ENCODE measurements around the gene SRSF11.

- TF ChIP-seq GTF2F1 (IDR thresholded peaks at IDR 0.05; ENCODE audit: borderline replicate concordance, low read depth, low read length) (no peak), CTCF (IDR thresholded peaks at IDR 0.05; ENCODE audit: control extremely low read depth in 1 of 3, insufficient read depth in 1 of 3, low read depth in 1 of 3, low read length in 3 of 3) (no peak), EP300 (IDR thresholded peaks at IDR 0.05; ENCODE audit: borderline replicate concordance in 1 of 2, low read depth in 2 of 2, low read length in 2 of 2) (no peak), POLR2A (IDR thresholded peaks at IDR 0.05; ENCODE audit: control extremely low read depth in 1 of 2, low read depth in 2 of 2, low read length in 2 of 2) (no peak), POLR2AphosphoS5 (IDR thresholded peaks at IDR 0.05; ENCODE audit: low read depth, low read length) (no peak), SP1 (IDR thresholded peaks at IDR 0.05; ENCODE audit: low read depth, low read length) (no peak), TCF12 (IDR thresholded peaks at IDR 0.05; ENCODE audit: low read depth, low read length) (no peak), MAX (IDR thresholded peaks at IDR 0.05) (no peak), SIN3A (conservative IDR thresholded peaks at IDR 0.05 in 1 of 2, IDR thresholded peaks at IDR 0.05 in 1 of 2; ENCODE audit: low read depth in 1 of 2, low read length in 2 of 2) (no peak), RFX5 (IDR thresholded peaks at IDR 0.05; ENCODE audit: borderline replicate concordance, low read depth, low read length) (no peak), TAF1 (IDR thresholded peaks at IDR 0.05; ENCODE audit: low read depth, low read length) (no peak)
- TF ChIP-seq, protein P1, sequence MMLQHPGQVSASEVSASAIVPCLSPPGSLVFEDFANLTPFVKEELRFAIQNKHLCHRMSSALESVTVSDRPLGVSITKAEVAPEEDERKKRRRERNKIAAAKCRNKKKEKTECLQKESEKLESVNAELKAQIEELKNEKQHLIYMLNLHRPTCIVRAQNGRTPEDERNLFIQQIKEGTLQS (IDR thresholded peaks at IDR 0.05; ENCODE audit: insufficient read depth, low read depth, low read length) = no peak
Observed at GRCh38 chr1:70295749-70296148, 74.6 kb downstream of the SRSF11 start.
